ENCODE measurements around the gene AGTRAP.

DNA sequence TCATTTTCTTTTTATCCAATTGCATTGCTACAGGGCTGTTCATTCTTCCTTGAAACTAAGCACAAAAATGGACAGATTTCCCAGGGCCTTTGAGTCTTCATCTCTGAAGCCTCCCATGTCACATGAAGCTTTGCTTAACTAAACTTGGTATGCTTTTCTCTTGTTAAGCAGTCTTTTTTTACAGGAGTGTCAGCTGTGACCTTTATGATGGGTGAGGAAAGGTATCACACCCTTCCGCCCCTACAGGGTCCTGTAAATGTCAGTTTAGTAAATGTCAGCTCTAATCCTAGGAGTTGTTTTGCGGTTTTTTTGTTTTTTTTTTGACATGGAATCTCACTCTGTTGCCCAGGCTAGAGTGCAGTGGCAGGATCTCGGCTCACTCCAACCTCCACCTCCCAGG, 2.6 kb upstream of the AGTRAP start:
- TF ChIP-seq, protein P1, sequence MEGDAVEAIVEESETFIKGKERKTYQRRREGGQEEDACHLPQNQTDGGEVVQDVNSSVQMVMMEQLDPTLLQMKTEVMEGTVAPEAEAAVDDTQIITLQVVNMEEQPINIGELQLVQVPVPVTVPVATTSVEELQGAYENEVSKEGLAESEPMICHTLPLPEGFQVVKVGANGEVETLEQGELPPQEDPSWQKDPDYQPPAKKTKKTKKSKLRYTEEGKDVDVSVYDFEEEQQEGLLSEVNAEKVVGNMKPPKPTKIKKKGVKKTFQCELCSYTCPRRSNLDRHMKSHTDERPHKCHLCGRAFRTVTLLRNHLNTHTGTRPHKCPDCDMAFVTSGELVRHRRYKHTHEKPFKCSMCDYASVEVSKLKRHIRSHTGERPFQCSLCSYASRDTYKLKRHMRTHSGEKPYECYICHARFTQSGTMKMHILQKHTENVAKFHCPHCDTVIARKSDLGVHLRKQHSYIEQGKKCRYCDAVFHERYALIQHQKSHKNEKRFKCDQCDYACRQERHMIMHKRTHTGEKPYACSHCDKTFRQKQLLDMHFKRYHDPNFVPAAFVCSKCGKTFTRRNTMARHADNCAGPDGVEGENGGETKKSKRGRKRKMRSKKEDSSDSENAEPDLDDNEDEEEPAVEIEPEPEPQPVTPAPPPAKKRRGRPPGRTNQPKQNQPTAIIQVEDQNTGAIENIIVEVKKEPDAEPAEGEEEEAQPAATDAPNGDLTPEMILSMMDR (IDR thresholded peaks at IDR 0.05; ENCODE audit: extremely low read depth in 1 of 2, insufficient read depth in 1 of 2, low read depth in 1 of 2, low read length in 2 of 2) = no peak
- TF ChIP-seq POLR2AphosphoS5 (IDR thresholded peaks at IDR 0.05; ENCODE audit: insufficient read depth, low read depth, low read length) = no peak
- TF ChIP-seq POLR2A (IDR thresholded peaks at IDR 0.05; ENCODE audit: low read depth, low read length) = no peak
- no peak for TF ChIP-seq EZH2 (IDR thresholded peaks at IDR 0.05; ENCODE audit: borderline replicate concordance, low read depth, low read length, severe bottlenecking)
